NCI-H1436 (cell line): Measurements from ENCODE around the gene LRP5.
"Not testable (repeated sequence)": the region's sequence is repeated elsewhere in the genome, so short reads cannot be mapped to it uniquely, and the experiment has no call there.

Experiments
- DNase-seq: peaks from one replicate; lab custom pipeline; 2025; lab: John Stamatoyannopoulos, UW

LRP5 gene

GRCh38 chr11:68423481-68423880 lies 111.1 kb downstream of the LRP5 start:
- DNase-seq: no peak

DNA sequence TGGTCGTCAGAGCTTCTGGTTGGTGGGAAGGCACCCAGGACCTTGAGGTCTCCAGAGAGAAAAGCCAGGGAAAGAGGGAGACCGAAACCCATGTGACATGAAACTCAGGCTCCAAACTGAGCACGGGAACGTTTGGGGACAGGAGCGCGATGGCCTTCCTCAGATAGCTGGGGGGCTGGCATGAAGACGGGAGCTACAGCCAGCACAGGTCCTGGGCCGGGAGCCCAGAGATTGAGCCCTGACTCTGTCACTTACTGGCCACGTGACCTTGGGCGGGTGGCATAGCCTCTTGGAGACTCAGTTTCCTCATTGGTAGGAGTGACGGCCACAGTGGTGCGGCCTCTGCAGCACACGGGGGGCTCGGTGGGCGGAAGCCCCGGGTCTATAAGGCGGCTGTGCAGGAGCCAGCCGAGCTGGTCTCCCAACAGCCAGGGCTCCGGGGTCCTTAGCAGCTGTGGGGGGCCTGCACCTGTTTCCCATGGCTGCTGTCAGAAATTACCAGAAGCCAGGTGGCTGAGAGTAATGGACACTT lies 111.8 kb downstream of the LRP5 start:
- DNase-seq: no peak

- no peak for DNase-seq
Measured at GRCh38 chr11:68424981-68425865, 112.8 kb downstream of the LRP5 start.

DNA sequence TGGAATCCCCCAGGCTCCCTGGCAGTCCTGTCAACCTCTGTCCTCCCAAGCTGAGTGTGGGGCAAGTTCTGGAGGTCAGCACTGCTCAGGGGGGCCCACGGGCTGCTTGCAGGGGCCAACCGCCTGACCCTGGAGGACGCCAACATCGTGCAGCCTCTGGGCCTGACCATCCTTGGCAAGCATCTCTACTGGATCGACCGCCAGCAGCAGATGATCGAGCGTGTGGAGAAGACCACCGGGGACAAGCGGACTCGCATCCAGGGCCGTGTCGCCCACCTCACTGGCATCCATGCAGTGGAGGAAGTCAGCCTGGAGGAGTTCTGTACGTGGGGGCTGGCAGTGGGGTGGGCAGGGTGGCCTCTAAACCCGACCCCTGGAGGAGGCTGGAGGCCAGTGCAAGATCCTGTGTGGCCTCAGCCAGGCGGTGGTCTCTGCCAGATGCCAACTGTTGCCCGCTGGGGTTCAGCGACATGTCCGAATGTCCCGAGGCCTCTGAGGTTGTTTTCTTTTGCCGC lies 113.5 kb downstream of the LRP5 start:
- no peak for DNase-seq

GRCh38 chr11:68429661-68430060 lies 117.3 kb downstream of the LRP5 start:
- no peak for DNase-seq

DNA sequence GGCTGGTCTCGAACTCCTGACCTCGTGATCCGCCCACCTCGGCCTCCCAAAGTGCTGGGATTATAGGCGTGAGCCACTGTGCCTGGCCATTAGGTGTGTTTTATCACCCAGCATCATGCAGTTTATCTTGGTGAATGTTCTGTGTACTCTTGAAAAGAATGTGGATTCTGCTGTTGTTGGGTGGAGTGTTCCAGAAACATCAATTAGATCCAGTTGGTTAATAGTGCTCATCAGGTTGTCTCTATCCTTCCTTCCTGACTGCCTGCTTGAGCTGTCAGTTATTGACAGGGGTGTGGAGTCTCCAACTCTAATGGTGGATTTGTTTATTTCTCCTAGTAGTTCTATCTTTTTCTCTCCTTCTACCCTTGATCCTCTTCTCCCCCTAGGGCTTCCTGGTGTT lies 118.0 kb downstream of the LRP5 start:
- no peak for DNase-seq

- DNase-seq: no peak
Measured at GRCh38 chr11:68430801-68431200, 118.4 kb downstream of the LRP5 start.

GRCh38 chr11:68431984-68432645 lies 119.7 kb downstream of the LRP5 start:
- no peak for DNase-seq

- DNase-seq: no peak
Measured at GRCh38 chr11:68432874-68433273, 120.5 kb downstream of the LRP5 start.

DNA sequence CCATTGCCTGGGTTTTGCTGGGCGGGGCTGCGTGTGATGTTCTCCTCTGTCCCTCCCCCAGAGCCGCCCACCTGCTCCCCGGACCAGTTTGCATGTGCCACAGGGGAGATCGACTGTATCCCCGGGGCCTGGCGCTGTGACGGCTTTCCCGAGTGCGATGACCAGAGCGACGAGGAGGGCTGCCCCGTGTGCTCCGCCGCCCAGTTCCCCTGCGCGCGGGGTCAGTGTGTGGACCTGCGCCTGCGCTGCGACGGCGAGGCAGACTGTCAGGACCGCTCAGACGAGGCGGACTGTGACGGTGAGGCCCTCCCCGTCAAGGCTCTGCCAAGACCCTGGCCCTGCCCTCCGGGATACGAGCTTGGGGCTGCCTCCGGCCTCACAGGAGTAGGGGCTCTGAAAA lies 121.2 kb downstream of the LRP5 start:
- no peak for DNase-seq

DNA sequence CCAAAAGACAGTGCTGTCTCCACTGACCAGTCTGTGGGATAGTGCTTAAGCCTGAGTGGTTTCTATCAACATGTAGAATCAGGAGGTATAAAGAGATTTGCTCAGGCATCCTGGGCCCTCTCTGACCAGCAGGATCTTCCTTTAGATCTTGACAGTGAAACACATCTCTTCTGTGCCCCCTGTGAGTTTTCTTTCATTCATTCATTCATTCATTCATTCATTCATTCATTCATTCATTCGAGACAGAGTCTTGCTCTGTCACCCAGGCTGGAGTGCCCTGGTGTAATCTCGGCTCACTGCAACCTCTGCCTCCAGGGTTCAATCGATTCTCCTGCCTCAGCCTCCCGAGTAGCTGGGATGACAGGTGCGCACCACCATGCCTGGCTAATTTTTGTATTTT lies 121.8 kb downstream of the LRP5 start:
- not testable (repeated sequence) for DNase-seq

DNA sequence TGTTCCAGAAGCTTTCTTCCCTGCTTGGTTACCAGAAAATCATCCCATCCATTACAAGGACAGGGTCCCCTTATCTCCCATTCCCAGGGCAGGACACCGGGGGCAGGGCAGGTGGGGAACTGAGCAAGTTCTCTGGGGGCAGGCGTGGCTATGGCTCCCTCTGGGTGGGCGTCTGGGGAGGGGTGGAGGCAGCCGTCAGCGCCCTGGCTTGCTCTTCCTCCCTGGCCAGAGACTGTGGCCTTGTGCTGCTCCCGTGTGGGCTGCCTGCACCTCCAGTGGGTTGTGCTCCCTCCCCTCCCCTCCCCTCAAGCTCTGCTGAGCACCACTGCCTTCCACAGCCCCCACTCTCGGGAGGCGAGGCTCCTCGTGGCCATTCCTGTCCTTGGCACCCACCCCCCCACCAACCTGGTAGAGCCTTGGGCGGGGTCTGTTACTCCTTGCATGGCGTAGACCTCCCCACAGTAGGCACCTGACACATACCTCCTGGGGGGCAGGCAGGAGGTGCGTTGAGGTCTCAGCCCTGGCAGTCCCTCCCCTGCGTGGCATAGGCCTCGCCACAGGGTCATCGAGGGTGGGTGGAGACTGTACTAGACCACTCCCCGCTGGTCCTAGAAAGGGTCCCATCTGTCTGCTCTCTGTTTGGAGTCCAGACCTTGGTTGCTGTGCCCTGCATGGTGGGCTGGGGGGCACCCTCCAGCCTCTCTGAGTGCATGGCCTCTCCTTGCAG lies 123.9 kb downstream of the LRP5 start:
- no peak for DNase-seq

GRCh38 chr11:68436985-68437926 lies 124.9 kb downstream of the LRP5 start:
- no peak for DNase-seq

GRCh38 chr11:68437927-68438657 lies 125.7 kb downstream of the LRP5 start:
- DNase-seq: no peak

DNA sequence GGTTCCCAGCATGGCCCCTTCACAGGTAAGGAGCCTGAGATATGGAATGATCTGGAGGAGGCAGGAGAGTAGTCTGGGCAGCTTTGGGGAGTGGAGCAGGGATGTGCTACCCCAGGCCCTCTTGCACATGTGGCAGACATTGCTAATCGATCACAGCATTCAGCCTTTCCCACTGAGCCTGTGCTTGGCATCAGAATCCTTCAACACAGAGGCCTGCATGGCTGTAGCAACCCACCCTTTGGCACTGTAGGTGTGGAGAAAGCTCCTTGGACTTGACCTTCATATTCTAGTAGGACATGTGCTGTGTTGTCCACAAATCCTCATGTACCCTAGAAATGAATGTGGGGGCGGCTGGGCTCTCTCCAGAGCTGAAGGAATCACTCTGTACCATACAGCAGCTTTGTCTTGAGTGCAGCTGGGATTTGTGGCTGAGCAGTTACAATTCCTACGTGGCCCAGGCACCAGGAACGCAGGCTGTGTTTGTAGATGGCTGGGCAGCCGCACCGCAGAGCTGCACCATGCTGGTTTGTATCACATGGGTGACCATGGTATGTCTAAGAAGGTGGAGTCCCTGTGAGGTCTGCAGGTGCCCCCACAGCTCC lies 126.4 kb downstream of the LRP5 start:
- DNase-seq: no peak

DNA sequence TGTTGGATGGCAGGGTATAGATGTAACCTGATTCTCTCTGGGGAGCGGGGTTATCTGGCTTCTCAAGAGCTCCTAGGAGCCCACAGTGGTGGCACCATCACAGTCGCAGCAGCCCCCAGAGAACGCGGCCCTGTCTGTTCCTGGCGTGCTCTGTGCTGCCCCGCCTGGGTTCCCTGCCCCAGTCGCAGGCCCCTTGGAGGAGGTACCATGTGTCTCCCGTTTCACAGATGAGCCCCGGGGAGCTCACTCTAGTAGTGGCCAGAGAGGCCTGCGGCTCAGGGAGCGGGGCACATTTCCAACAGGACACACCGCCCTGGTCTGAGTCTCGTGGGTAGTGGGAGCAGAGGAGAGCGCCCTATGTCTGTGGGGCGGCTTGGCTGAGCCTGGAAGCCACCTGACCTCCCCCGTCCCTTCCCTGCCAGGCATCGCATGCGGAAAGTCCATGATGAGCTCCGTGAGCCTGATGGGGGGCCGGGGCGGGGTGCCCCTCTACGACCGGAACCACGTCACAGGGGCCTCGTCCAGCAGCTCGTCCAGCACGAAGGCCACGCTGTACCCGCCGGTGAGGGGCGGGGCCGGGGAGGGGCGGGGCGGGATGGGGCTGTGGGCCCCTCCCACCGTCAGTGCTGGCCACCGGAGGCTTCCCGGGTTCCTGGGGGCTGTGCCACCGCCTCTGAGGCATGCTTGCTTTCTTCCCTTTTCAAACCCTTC lies 127.1 kb downstream of the LRP5 start:
- DNase-seq: no peak

- no peak for DNase-seq
Measured at GRCh38 chr11:68440224-68440623, 127.8 kb downstream of the LRP5 start.

DNA sequence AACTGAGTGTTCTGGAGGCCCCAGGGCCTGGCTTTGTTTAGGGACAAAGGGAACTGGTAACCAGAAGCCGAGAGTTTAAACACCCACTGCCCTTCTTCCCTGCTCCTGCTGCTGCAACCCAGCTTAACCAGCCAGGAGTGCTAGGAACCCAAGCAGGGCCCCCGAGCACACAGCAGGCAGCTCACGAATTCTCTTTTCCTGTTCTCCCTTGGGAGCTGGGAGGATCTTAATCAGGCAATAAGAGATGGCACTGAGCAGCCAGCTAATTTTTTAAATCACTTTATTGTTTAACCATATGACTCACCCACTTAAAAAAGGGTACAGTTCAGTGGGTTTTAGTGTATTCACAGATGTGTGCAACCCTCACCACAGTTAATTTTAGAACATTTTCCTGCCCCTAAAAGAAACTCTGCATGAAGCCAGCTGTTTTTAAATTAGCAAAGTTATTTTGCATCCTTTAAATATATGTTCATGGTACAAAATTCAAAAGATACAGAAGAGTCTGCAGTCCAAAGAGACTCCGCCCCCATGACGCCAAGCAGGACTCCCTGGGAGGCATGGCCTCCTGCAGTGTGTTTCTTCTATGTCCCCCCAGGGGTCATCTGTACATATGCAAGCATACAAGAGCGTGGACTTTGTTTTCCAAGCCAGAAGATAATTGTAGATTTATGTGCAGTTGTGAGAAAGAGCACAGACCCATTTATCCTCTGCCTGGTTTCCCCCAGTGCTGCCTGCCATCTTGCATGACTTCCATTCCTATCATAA lies 129.3 kb downstream of the LRP5 start:
- peak; percentile 33 for DNase-seq

- DNase-seq: no peak
Measured at GRCh38 chr11:68442433-68442832, 130.0 kb downstream of the LRP5 start.
